Upper lobe of right lung (tissue), 1 donor: ENCODE measurements around the gene CEP120. TPM values are rescaled to one million over a fixed set of nuclear protein-coding genes. Genes with fewer than 3 reads are reported as not detected.

Experiments
- ATAC-seq: fragments of 200-7000 bp; cut with Tn5 transposase; one replicate; pipeline ENCODE4 v1.9.1; 2020; ENCODE audit warnings: mild to moderate bottlenecking, moderate library complexity
- DNase-seq: peaks from one replicate; pipeline ENCODE4 v3.0.0-alpha.2; 2020
- H3K27ac ChIP-seq: fragments of 200-600 bp; one replicate; pipeline ENCODE4 v1.8.0; 2022
- H3K27me3 ChIP-seq: fragments of 200-600 bp; one replicate; pipeline ENCODE4 v1.8.0; 2022; ENCODE audit warnings: mild to moderate bottlenecking
- H3K36me3 ChIP-seq: fragments of 200-600 bp; one replicate; pipeline ENCODE4 v1.8.0; 2022
- H3K4me1 ChIP-seq: fragments of 200-600 bp; one replicate; pipeline ENCODE4 v1.8.0; 2022
- H3K4me3 ChIP-seq: fragments of 200-600 bp; one replicate; pipeline ENCODE4 v1.8.0; 2022; ENCODE audit warnings: mild to moderate bottlenecking
- H3K9me3 ChIP-seq: fragments of 200-600 bp; one replicate; pipeline ENCODE4 v1.8.0; 2022
- CTCF ChIP-seq: fragments of 200-600 bp; IDR thresholded peaks from one replicate; pipeline ENCODE4 v1.8.0; 2022; ENCODE audit warnings: antibody characterized with exemption
- intact Hi-C: fragments of 100-400 bp; cut with DNase I; formaldehyde crosslinking; loops from one replicate; pipeline ENCODE4 v1.11.0; 2022
- total RNA-seq: library from RNA; stranded (reverse); fragmentation: NEBNext Ultra II Directional; extraction: Animal tissue kit (Norgen Biotek cat#: 25700); gene quantifications from one replicate; pipeline ENCODE4 v1.2.1, GENCODE V29; 2021
- donor health status: DM: no; HTN: yes; CAD: no; lungs with severe emphysema.

The CEP120 gene
- total RNA-seq, 1 donor from 2014 or later: 19.5 TPM

- intact Hi-C loops: no loop called here
Measured at GRCh38 chr5:123367739-123368138, 55.5 kb downstream of the CEP120 start.

GRCh38 chr5:123365156-123365555 lies 58.0 kb downstream of the CEP120 start:
- Histone ChIP-seq H3K9me3 (no peaks in the 10 kb centered on the region), H3K36me3 (peaks cover 6% of the 10 kb centered on the region), H3K4me3 (no peak overlapping the region), H3K4me1 (no peaks in the 10 kb centered on the region), H3K27me3 (no peaks in the 10 kb centered on the region), H3K27ac (no peak overlapping the region)
- no peak for ATAC-seq
- no peak for TF ChIP-seq CTCF
- no peak for DNase-seq
- intact Hi-C loops: no loop called here

More at GRCh38 chr5:123367739-123368138, 55.5 kb downstream of the CEP120 start:
- TF ChIP-seq CTCF: peak; percentile 34
- no peaks in the 10 kb centered on the region for H3K4me1 ChIP-seq
- no peak overlapping the region for H3K27ac ChIP-seq
- H3K27me3 ChIP-seq: no peaks in the 10 kb centered on the region
- H3K36me3 ChIP-seq: peaks cover 18% of the 10 kb centered on the region
- H3K4me3 ChIP-seq: no peak overlapping the region
- H3K9me3 ChIP-seq: no peaks in the 10 kb centered on the region
- DNase-seq: no peak
- no peak for ATAC-seq

GRCh38 chr5:123364441-123365155 lies 58.6 kb downstream of the CEP120 start:
- intact Hi-C loops: no loop called here
- no peak for DNase-seq
- no peak overlapping the region for H3K4me3 ChIP-seq

GRCh38 chr5:123360910-123361309 lies 62.3 kb downstream of the CEP120 start:
- H3K4me1 ChIP-seq: no peaks in the 10 kb centered on the region
- ATAC-seq (no peak), DNase-seq (no peak)
- H3K9me3 ChIP-seq: no peaks in the 10 kb centered on the region
- intact Hi-C loops: no loop called here
- no peak for TF ChIP-seq CTCF
- H3K4me3 ChIP-seq: no peak overlapping the region
- no peak overlapping the region for H3K27ac ChIP-seq
- H3K27me3 ChIP-seq: no peaks in the 10 kb centered on the region
- no peaks in the 10 kb centered on the region for H3K36me3 ChIP-seq

More at GRCh38 chr5:123364441-123365155, 58.6 kb downstream of the CEP120 start:
- H3K9me3 ChIP-seq: no peaks in the 10 kb centered on the region
- no peak for ATAC-seq
- H3K4me1 ChIP-seq: no peaks in the 10 kb centered on the region
- no peak overlapping the region for H3K27ac ChIP-seq
- H3K36me3 ChIP-seq: peaks cover 6% of the 10 kb centered on the region
- no peak for TF ChIP-seq CTCF
- no peaks in the 10 kb centered on the region for H3K27me3 ChIP-seq

GRCh38 chr5:123360201-123360571 lies 63.0 kb downstream of the CEP120 start:
- DNase-seq (no peak), ATAC-seq (no peak)
- intact Hi-C loops: no loop called here
- no peaks in the 10 kb centered on the region for H3K36me3 ChIP-seq
- H3K27ac ChIP-seq: no peak overlapping the region
- TF ChIP-seq CTCF: no peak
- H3K4me1 ChIP-seq: no peaks in the 10 kb centered on the region
- no peaks in the 10 kb centered on the region for H3K9me3 ChIP-seq
- no peak overlapping the region for H3K4me3 ChIP-seq
- no peaks in the 10 kb centered on the region for H3K27me3 ChIP-seq
